Small intestine (tissue), 7 donors: ENCODE measurements around the gene GALNT17. TPM values are rescaled to one million over a fixed set of nuclear protein-coding genes. Genes with fewer than 3 reads are reported as not detected.
"Not testable (repeated sequence)": the region's sequence is repeated elsewhere in the genome, so short reads cannot be mapped to it uniquely, and the experiment has no call there.

Experiments used
- DNase-seq, 2 donors: peaks; one replicate each; pipeline versions ENCODE4 v3.0.0 to v3.0.0-alpha.2; 2013
- FAIRE-seq: peaks from 2 replicates; lab custom pipeline; 2012; peaks lifted over from hg19 to GRCh38; lab: Jason Lieb, UNC
- H3K27ac ChIP-seq, 3 donors: one replicate each; pipeline ENCODE4 v1.5.1; 2013; ENCODE audit warnings: low read length in 2 of 3, mild to moderate bottlenecking in 2 of 3, control low read depth in 1 of 3, inconsistent platforms in 1 of 3, low read depth in 1 of 3, moderate library complexity in 1 of 3
- H3K27me3 ChIP-seq, 3 donors: one replicate each; pipeline ENCODE4 v1.6.1; 2013; ENCODE audit warnings: low read length in 3 of 3, inconsistent platforms in 1 of 3; ENCODE audit not compliant: control insufficient read depth in 3 of 3, insufficient read depth in 3 of 3
- H3K36me3 ChIP-seq, 3 donors: one replicate each; pipeline ENCODE4 v1.6.1; 2013; ENCODE audit warnings: low read length in 3 of 3, inconsistent platforms in 1 of 3, low read depth in 1 of 3, mild to moderate bottlenecking in 1 of 3, moderate library complexity in 1 of 3; ENCODE audit not compliant: control insufficient read depth in 3 of 3, insufficient read depth in 2 of 3
- H3K4me1 ChIP-seq, 3 donors: one replicate each; pipeline ENCODE4 v1.6.1; 2013; ENCODE audit warnings: low read length in 2 of 3, inconsistent platforms in 1 of 3, low read depth in 1 of 3, mild to moderate bottlenecking in 1 of 3, moderate library complexity in 1 of 3; ENCODE audit not compliant: control insufficient read depth in 3 of 3, insufficient read depth in 2 of 3
- H3K4me3 ChIP-seq, 3 donors: one replicate each; pipeline ENCODE4 v1.5.1; 2013; ENCODE audit warnings: low read length in 3 of 3, control low read depth in 1 of 3, inconsistent platforms in 1 of 3, low read depth in 1 of 3, mild to moderate bottlenecking in 1 of 3, moderate library complexity in 1 of 3
- H3K9me3 ChIP-seq, 2 donors: one replicate each; pipeline ENCODE4 v1.6.1; 2013; ENCODE audit warnings: low read depth in 1 of 2, low read length in 1 of 2; ENCODE audit not compliant: control insufficient read depth in 2 of 2, insufficient read depth in 1 of 2
- WGBS, 3 donors: extraction: QIAGEN DNeasy Blood & Tissue Kit; methylation state at CpG; one replicate each; pipeline ENCODE4 v1.1.7; 2013; 5-methylcytosine and 5-hydroxymethylcytosine counted together
- polyA plus RNA-seq, 4 donors: library from polyadenylated mRNA; stranded (reverse) in 3 of 4; unstranded in 1 of 4; fragments of 200-250 nt in 3 of 4; fragments of 120-200 nt in 1 of 4; gene quantifications; one replicate each; pipeline versions ENCODE4 v1.2.1 to v1.2.3, GENCODE V29; 2013
- donor health status: healthy with polysubstance abuse.
- donor health status: control.
- donor health status: control.
- donor health status: Bipolar disorder and iron deficiency.
- donor health status: healthy.

The GALNT17 gene
- polyA plus RNA-seq, 4 donors = 0.34 to 2.9 (median 0.54) TPM; not detected in 1

GRCh38 chr7:71243736-71244410, 111.9 kb downstream of the GALNT17 start:
- DNase-seq (no peak), FAIRE-seq (no peak)
- WGBS, 3 donors = 57 to 62% (median 60%) methylated on average over 8 of the region's 8 CpGs
- no peaks in the 10 kb centered on the region for H3K27me3 ChIP-seq
- H3K9me3 ChIP-seq = no peaks in the 10 kb centered on the region
- H3K4me1 ChIP-seq = no peaks in the 10 kb centered on the region
- no peaks in the 10 kb centered on the region for H3K36me3 ChIP-seq
- no peak overlapping the region for H3K4me3 ChIP-seq
- H3K27ac ChIP-seq = no peak overlapping the region

- FAIRE-seq = no peak
- H3K36me3 ChIP-seq = no peaks in the 10 kb centered on the region
- WGBS, 3 donors = 82 to 86% (median 85%) methylated on average over 7 of the region's 7 CpGs
- no peaks in the 10 kb centered on the region for H3K9me3 ChIP-seq
- no peak for DNase-seq
- no peak overlapping the region for H3K4me3 ChIP-seq
- no peaks in the 10 kb centered on the region for H3K27me3 ChIP-seq
- H3K4me1 ChIP-seq = no peaks in the 10 kb centered on the region
- H3K27ac ChIP-seq = no peak overlapping the region
These were observed 113.1 kb downstream of the GALNT17 start for GRCh38 chr7:71245038-71245437.

DNA sequence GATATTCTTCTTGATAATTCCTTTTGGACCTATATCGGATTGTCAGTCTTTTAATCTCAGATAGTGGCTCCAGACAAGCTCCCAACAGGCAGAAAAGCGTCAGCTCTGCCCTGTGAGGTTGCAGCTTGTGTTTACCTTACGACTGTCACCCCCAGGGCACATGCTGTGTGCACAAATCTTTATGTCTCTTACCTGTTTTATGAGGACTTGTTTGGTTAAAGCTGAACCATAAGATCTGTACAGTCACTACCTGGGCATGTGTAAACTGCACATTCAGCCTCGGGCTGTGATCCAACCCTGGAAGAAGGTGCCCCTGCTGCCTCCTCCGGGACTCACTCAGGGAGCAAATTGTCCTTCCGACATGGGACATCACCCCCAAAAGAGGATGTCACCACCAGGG, 119.8 kb downstream of the GALNT17 start:
- H3K27ac ChIP-seq = no peak overlapping the region
- H3K4me1 ChIP-seq = no peaks in the 10 kb centered on the region
- no peaks in the 10 kb centered on the region for H3K27me3 ChIP-seq
- no peak for FAIRE-seq
- H3K4me3 ChIP-seq = no peak overlapping the region
- no peaks in the 10 kb centered on the region for H3K9me3 ChIP-seq
- WGBS, 3 donors = 60 to 75% (median 65%) methylated on average over 6 of the region's 6 CpGs
- no peaks in the 10 kb centered on the region for H3K36me3 ChIP-seq
- no peak for DNase-seq

- no peaks in the 10 kb centered on the region for H3K27me3 ChIP-seq
- DNase-seq (no peak), FAIRE-seq (no peak)
- no peaks in the 10 kb centered on the region for H3K4me1 ChIP-seq
- no peak overlapping the region for H3K4me3 ChIP-seq
- no peaks in the 10 kb centered on the region for H3K36me3 ChIP-seq
- no peak overlapping the region for H3K27ac ChIP-seq
- peaks cover 0 to 6% of the 10 kb centered on the region in 2 donors for H3K9me3 ChIP-seq
- WGBS, 3 donors = 85 to 86% (median 86%) methylated on average over 3 of the region's 3 CpGs
These were observed 122.8 kb downstream of the GALNT17 start for GRCh38 chr7:71254751-71255150.

DNA sequence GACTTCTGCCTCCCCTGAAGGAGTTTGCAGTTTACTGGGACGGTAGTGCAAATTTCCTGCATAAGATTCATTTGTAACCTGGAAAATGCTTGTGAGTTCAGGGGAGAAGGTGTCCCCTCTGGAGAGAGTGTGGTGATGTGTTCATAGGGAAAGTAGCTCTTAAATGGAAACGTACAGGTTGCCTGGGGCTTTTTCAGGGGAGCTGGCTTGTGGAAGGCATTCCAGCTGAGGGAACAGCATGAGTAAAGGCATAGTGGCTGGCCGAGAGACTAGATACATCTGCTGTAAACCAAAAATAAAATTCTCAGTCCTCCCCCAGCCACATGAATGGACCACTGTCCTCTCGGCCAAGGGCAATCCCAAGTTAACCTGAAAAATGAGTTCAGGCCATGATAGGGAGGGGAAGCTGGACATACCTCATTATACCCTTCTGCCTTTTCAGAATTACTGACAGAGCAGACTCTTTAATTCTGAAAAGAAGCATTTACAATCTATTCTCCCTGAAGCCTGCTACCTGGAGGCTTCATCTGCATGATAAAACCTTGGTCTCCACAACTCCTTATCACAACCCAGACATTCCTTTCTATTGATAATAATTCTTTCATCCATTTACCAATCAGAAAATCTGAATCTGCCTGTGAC, 123.7 kb downstream of the GALNT17 start:
- Histone ChIP-seq H3K27me3 (no peaks in the 10 kb centered on the region), H3K9me3 (peaks cover 0 to 6% of the 10 kb centered on the region in 2 donors), H3K4me3 (no peak overlapping the region), H3K27ac (no peak overlapping the region), H3K36me3 (no peaks in the 10 kb centered on the region), H3K4me1 (no peaks in the 10 kb centered on the region)
- FAIRE-seq (no peak), DNase-seq (no peak)
- WGBS, 3 donors = 75 to 82% (median 76%) methylated on average over 4 of the region's 4 CpGs

DNA sequence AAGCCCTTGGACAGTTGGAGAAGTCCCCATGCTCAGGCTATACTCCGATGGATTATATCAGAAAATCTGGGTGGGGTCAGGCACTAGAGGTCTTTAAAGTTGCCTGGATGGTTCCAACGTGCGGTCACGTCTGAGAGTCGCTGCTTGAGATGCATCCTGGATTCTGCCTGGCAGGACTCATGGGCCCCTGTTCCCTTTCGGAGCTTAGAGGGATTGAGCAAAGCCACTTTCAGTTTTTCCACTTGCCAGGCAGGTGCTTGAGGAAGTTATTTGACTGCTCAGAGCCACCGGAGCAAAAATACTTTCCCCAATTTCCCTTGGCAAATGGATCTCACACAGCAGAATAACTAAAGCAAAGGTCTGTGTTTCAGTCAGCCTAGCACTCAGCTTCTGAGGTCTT, 129.1 kb downstream of the GALNT17 start:
- H3K9me3 ChIP-seq = peaks cover 0 to 15% of the 10 kb centered on the region in 2 donors
- no peaks in the 10 kb centered on the region for H3K27me3 ChIP-seq
- no peak for FAIRE-seq
- no peaks in the 10 kb centered on the region for H3K36me3 ChIP-seq
- DNase-seq = no peak
- no peak overlapping the region for H3K27ac ChIP-seq
- WGBS, 3 donors = 81 to 88% (median 87%) methylated on average over 7 of the region's 7 CpGs
- no peak overlapping the region for H3K4me3 ChIP-seq
- H3K4me1 ChIP-seq = no peaks in the 10 kb centered on the region

- WGBS, 3 donors = 74 to 87% (median 76%) methylated on average over 5 of the region's 5 CpGs
These were observed 130.9 kb downstream of the GALNT17 start for GRCh38 chr7:71262834-71263233.

DNA sequence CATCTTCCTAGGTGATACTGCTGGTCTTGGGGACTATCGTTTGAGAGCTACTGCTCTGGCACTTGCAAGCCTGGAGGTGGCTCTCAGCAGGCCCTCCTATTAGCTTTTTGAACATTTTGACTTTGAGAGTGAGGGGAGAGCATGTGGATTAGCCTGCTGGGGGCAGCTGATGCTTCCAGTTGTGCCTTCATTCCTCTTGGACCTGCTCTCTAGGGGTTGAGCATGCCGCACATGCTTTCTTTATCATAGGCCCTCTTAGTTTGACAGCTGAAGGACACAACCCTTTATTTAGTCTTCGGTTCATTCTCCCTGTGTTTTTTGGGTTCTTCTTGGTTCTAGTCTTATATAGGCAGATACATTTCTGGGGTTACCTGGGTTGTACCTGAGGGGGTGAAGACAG, 132.1 kb downstream of the GALNT17 start:
- H3K4me1 ChIP-seq = no peaks in the 10 kb centered on the region
- DNase-seq (no peak), FAIRE-seq (no peak)

More at GRCh38 chr7:71262834-71263233, 130.9 kb downstream of the GALNT17 start:
- FAIRE-seq, H3K36me3 ChIP-seq, H3K27me3 ChIP-seq, DNase-seq, H3K27ac ChIP-seq, H3K4me3 ChIP-seq, H3K4me1 ChIP-seq: not testable (repeated sequence)
- peaks cover 0 to 12% of the 10 kb centered on the region in 2 donors for H3K9me3 ChIP-seq

More for the DNA sequence above, 132.1 kb downstream of the GALNT17 start:
- no peaks in the 10 kb centered on the region for H3K27me3 ChIP-seq
- H3K36me3 ChIP-seq = no peaks in the 10 kb centered on the region
- WGBS, 3 donors = 91 to 95% (median 92%) methylated on average over 3 of the region's 3 CpGs
- H3K4me3 ChIP-seq = no peak overlapping the region
- H3K27ac ChIP-seq = no peak overlapping the region
- peaks cover 0 to 10% of the 10 kb centered on the region in 2 donors for H3K9me3 ChIP-seq
